HL-60/S4 (cell line): ENCODE results near the gene GLB1L3.
"Not testable (repeated sequence)": the region's sequence is repeated elsewhere in the genome, so short reads cannot be mapped to it uniquely, and the experiment has no call there.

ENCODE experiments used
- in situ Hi-C: fragments of 300-500 bp; cut with MboI; formaldehyde crosslinking; loops from 2 replicates; pipeline ENCODE4 v1.14.3; 2022; ENCODE audit warnings: low sequenced_read_pairs

Gene GLB1L3

GRCh38 chr11:134250675-134251074 lies 25.5 kb upstream of the GLB1L3 start:
- in situ Hi-C loops: no loop called here

- in situ Hi-C loops: no loop called here
Measured at GRCh38 chr11:134252346-134253187, 23.6 kb upstream of the GLB1L3 start.

- in situ Hi-C loops: no loop called here
Measured at GRCh38 chr11:134253188-134253993, 22.8 kb upstream of the GLB1L3 start, which contains the start of the genes ACAD8 and THYN1. Gene ACAD8 (plus strand): TSS chr11:134253568. CDS start chr11:134253601, 33 bp downstream. Gene THYN1 (minus strand): TSS chr11:134253352. CDS start chr11:134252882, 470 bp downstream.

GRCh38 chr11:134254433-134255183 lies 21.6 kb upstream of the GLB1L3 start:
- in situ Hi-C loops: no loop called here

- in situ Hi-C loops: not testable (repeated sequence)
Measured at GRCh38 chr11:134255184-134255561, 21.0 kb upstream of the GLB1L3 start.

GRCh38 chr11:134257101-134257500 lies 19.1 kb upstream of the GLB1L3 start:
- in situ Hi-C loops: no loop called here

- in situ Hi-C loops: no loop called here
Measured at GRCh38 chr11:134258577-134258976, 17.6 kb upstream of the GLB1L3 start.

- in situ Hi-C loops: no loop called here
Measured at GRCh38 chr11:134260503-134260902, 15.7 kb upstream of the GLB1L3 start.

GRCh38 chr11:134260983-134261382 lies 15.2 kb upstream of the GLB1L3 start:
- in situ Hi-C loops: no loop called here

- in situ Hi-C loops: no loop called here
Measured at GRCh38 chr11:134261626-134262488, 14.3 kb upstream of the GLB1L3 start.

GRCh38 chr11:134264966-134265764 lies 11.0 kb upstream of the GLB1L3 start:
- in situ Hi-C loops: no loop called here

- in situ Hi-C loops: no loop called here
Measured at GRCh38 chr11:134266440-134266839, 9.7 kb upstream of the GLB1L3 start.

- in situ Hi-C loops: no loop called here
Measured at GRCh38 chr11:134266841-134267251, 9.3 kb upstream of the GLB1L3 start.

- in situ Hi-C loops: no loop called here
Measured at GRCh38 chr11:134267461-134267860, 8.7 kb upstream of the GLB1L3 start.

- in situ Hi-C loops: no loop called here
Measured at GRCh38 chr11:134267966-134268365, 8.2 kb upstream of the GLB1L3 start.

GRCh38 chr11:134270250-134270714 lies 5.9 kb upstream of the GLB1L3 start:
- in situ Hi-C loops: no loop called here

GRCh38 chr11:134271978-134272377 lies 4.2 kb upstream of the GLB1L3 start:
- in situ Hi-C loops: no loop called here

- in situ Hi-C loops: no loop called here
Measured at GRCh38 chr11:134272381-134273316, 3.5 kb upstream of the GLB1L3 start.
